DOHH2 (cell line): Measurements from ENCODE around the gene EEPD1.

Source experiments
- CTCF ChIP-seq: fragments of 200-600 bp; sonication (generic); IDR thresholded peaks from one replicate; pipeline ENCODE4 v1.5.1; 2014; ENCODE audit warnings: antibody characterized with exemption, mild to moderate bottlenecking, low read depth, low read length; ENCODE audit not compliant: poor library complexity, severe bottlenecking
- EZH2phosphoT487 ChIP-seq: fragments of 200-600 bp; sonication (generic); IDR thresholded peaks from 2 replicates; pipeline ENCODE4 v1.6.1; 2017; ENCODE audit warnings: borderline replicate concordance, mild to moderate bottlenecking, antibody characterized with exemption, low read length, moderate library complexity, mixed read lengths

GRCh38 chr7:36306222-36306621 is 153.2 kb downstream of the EEPD1 start:
- TF ChIP-seq CTCF (no peak), EZH2phosphoT487 (no peak)
